GM13977 (cell line): ENCODE measurements around the gene PDCD1.

Experiments used
- DNase-seq: peaks from one replicate; pipeline ENCODE4 v3.0.0; 2012; ENCODE audit warnings: low spot score
- in situ Hi-C: fragments of 300-500 bp; cut with MboI; formaldehyde crosslinking; loops from one replicate; pipeline ENCODE4 v1.12.0; 2022; ENCODE audit warnings: low sequenced_read_pairs, low pct_unique_long_range_greater_than_20kb, mixed read lengths, inconsistent platforms; ENCODE audit not compliant: unreplicated experiment
- TF ChIP-seq, protein P1 (sequence below): IDR thresholded peaks from 2 replicates; pipeline ENCODE4 v1.5.1; 2012; ENCODE audit warnings: mild to moderate bottlenecking, control low read depth; ENCODE audit not compliant: insufficient read depth; ENCODE audit errors: extremely low read depth, missing control alignments

Gene PDCD1

DNA sequence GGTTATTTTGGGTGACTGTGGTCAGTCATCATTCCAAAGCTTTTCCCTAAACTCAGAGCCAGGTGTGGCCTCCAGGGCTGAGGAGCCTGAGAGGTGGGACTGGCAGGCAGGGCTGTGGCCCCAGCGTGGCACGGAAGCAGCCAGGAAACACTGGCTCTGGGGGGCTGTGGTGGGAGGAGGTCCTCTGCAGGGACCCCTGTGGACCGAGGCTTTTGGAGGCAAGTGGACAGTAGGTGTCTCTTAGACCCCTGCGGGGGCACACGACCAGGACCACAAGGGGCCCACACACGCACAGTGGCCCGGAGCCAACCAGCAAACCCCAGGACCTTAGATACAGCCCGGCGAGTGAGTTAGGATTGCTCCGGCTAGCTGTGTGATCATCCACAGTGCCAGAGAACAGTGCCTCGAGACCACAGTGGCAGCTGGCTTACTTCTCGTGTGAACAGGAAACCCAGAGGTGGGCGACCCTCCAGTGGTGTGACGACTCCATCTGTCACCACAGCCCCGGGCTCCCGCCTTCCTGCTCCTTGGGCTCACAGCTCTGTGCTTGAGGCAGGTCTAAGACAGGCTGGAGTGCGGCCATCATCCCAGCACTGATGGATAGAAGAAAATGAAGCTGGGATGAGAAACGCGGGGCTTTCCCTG, 9.2 kb upstream of the PDCD1 start:
- DNase-seq = no peak
- TF ChIP-seq, protein P1, sequence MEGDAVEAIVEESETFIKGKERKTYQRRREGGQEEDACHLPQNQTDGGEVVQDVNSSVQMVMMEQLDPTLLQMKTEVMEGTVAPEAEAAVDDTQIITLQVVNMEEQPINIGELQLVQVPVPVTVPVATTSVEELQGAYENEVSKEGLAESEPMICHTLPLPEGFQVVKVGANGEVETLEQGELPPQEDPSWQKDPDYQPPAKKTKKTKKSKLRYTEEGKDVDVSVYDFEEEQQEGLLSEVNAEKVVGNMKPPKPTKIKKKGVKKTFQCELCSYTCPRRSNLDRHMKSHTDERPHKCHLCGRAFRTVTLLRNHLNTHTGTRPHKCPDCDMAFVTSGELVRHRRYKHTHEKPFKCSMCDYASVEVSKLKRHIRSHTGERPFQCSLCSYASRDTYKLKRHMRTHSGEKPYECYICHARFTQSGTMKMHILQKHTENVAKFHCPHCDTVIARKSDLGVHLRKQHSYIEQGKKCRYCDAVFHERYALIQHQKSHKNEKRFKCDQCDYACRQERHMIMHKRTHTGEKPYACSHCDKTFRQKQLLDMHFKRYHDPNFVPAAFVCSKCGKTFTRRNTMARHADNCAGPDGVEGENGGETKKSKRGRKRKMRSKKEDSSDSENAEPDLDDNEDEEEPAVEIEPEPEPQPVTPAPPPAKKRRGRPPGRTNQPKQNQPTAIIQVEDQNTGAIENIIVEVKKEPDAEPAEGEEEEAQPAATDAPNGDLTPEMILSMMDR = no peak
- in situ Hi-C loops = no loop called here

DNA sequence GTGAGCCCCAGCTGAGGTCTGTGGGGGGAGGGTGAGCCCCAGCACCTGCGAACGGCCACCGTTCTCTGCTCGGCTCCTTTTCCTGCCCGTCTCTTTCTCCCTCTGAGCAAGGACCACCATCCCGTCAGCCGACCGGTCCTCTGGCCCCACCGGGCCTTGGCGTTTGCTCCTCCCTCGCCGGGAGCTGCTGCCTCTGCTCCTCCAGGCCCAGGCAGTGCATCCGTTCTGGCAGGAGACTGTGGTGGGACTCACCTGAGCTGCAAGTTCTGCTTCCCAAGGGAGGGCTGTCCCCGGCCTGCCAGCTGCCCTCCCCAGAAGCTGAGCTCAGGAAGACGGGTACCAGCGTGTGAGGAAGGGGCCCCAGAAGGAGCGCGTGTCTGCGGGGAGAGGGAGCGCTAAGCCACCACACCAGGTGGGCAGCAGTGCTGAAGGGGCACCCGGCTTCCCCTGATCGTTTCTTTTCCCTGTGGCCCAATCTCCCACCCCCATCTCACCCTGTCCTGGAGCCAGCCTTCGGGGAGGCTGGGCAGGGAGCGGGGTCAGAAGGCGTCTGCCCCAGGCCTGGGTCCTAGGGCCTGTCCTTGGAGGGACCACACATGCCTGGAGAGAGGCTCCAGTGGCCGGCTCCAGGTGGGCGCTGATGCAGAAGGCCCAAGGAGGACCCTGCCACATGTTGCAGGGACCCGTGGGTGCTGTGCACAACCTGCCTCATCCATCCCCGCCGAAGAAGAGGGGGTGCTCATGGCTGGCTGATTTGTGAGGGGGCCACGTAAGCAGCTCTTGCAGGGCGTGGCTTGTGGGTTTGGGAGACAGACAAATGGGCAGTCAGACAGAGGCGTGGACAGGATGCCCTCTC, 8.3 kb upstream of the PDCD1 start:
- DNase-seq = no peak
- TF ChIP-seq, protein P1 = no peak
- in situ Hi-C loops = no loop called here

DNA sequence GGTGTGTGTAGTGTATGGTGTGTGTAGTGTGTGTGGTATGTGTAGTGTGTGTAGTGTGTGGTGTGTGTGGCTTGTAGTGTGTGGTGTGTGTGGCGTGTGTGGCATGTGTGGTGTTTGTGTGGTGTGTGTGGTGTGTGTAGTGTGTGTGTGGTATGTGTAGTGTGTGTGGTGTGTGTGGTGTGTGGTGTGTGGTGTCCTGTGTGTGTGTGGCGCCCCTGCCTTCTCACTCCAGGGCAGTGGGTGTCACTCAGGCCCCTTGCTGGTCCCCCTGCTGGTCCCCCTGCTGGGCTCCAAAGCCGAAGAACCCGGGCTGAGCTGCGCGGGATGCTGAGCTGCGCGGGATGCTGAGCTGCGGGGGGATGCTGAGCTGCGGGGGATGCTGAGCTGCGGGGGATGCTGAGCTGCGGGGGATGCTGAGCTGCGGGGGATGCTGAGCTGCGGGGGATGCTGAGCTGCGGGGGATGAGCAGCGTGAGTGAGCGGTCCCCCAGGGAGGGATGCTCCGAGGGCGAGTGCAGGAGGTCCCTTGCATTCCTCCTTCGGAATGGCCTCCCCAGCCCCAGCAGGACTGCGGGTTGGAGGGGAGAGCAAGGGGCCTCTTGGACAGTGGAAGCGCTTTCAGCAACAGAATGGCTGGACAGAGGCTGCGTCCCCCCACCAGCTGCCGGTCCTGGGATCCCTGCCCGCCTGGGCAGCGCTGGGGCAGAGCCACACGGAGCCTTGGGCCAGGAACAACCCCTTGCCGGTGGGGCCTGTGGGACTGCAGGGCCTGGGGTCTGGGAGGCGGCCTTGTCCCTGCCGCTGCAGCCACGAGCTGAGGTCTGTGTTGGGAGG, 7.5 kb upstream of the PDCD1 start:
- TF ChIP-seq, protein P1 = no peak
- in situ Hi-C loops = no loop called here
- no peak for DNase-seq

DNA sequence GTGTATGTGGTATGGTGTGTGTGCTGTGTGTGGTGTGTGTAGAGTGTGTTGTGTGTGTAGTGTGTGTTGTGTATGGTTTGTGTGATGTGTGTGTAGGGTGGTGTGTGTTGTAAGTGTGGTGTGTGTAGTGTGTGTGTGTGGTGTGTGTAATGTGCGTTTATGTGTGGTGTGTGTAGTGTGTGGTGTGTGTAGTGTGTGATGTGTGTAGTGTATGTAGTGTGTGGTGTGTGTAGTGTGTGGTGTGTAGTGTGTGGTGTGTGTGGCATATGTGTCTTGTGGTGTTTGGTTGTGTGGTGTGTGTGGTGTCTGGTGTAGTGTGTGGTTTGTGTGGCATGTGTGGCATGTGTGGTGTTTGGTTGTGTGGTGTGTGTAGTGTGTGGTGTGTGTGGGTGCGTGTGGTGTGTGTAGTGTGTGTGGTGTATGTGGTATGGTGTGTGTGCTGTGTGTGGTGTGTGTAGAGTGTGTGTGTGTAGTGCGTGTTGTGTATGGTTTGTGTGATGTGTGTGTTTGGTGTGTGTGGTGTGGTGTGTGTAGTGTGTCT, 6.8 kb upstream of the PDCD1 start:
- no peak for DNase-seq
- TF ChIP-seq, protein P1 = no peak
- in situ Hi-C loops = no loop called here

DNA sequence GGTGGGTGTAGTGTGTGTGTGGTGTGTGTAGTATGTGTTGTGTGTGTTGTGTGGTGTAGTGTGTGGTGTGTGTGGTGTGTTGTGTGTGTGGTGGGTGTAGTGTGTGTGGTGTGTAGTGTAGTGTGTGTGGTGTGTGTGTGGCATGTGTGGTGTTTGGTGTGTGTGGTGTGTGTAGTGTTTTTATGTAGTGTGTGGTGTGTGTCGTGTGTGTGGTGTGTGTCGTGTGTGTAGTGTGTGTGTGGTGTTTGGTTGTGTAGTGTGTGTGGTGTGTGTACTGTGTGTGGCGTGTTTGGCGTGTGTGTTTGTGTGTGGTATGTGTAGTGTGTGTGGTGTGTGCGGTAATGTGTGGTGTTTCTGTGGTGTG, 6.1 kb upstream of the PDCD1 start:
- no peak for DNase-seq
- in situ Hi-C loops = no loop called here
- TF ChIP-seq, protein P1 = no peak

DNA sequence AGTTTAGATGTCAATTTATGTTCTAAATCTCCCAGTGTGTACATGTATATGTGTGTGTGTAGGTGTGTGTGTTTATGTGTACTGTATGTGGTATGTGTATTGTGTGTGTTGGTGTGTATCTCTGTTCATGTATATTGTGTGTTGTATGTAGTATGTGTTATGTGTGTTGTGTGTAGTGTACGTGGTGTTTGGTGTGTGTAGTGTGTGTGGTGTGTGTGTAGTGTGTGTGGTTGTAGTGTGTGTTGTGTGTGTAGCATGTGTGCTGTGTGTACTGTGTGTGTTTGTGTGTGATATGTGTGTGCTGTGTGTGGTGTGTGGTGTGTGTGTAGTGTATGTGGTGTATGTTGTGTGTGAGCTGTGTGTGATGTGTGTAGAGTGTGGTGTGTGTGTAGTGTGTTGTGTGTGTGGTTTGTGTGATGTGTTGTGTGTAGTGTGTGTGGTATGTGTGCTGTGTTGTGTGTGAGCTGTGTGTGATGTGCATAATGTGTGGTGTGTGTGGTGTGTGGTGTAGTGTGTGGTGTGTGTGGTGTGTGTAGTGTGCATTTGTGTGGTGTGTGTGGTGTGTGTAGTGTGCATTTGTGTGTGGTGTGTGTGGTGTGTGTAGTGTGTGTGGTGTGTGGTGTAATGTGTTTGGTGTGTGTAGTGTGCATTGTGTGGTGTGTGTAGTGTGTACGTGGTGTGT, 5.6 kb upstream of the PDCD1 start:
- TF ChIP-seq, protein P1 = no peak
- in situ Hi-C loops = no loop called here
- no peak for DNase-seq
